A172 (cell line): ENCODE results near the gene ROPN1B. TPM values are rescaled to one million over a fixed set of nuclear protein-coding genes. Genes with fewer than 3 reads are reported as not detected.
"Not testable (repeated sequence)": the region's sequence is repeated elsewhere in the genome, so short reads cannot be mapped to it uniquely, and the experiment has no call there.

Source experiments
- DNase-seq: peaks from one replicate; pipeline ENCODE4 v3.0.0-alpha.2; 2015; ENCODE audit warnings: low spot score
- total RNA-seq: library from RNA; depleted of rRNA; stranded (reverse); fragments of >200 nt; shearing (Covaris generic); gene quantifications from 2 replicates; pipeline ENCODE4 v1.2.3, GENCODE V29; 2014; rRNA removed

ROPN1B gene
- total RNA-seq: not detected in 2 replicates

DNA sequence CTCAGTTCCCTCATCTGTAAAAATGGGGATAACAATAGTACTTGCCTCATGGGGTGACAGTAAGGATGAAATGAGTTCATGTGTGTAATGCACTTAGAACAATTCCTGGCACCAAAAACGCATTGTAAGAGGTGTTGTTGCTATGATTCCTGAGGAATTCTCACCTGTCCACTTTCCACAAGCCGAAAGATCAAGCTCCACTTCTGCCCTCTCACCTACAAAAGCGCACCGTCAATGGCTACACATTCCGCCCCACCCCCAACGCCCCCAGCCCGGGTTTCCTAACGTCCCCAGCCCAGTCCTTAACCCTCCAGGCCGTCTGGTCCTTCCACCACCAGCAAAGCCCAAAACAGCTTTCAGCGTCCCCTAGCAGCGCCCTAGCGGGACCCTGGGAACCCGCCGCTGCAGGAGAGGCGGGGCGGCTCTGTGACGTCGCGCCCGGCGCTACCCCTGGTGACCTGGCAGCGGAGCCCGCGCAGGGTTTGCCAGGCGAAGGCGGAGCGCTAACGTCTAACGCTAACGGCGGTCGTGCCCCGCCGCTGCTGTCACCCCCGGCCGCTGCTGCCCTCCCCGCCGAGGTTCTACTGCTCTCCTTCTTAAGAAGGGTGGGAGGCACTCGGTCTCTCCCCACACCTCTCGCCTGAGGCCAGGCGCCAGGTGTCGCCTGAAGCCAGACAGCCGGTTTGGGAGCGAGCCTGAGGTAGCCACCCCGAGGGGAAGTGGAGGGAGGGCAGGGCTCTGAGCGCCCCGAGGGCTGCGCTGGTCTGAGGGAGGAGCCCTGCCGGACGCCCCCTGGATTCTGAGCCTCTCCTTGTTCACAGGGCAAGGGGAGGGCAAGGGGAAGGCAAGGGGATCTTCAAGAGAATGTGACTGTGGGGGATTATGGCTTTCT, at the start of gene ROPN1B:
ROPN1B (plus strand) TSS at position 478 of the 892 bp plus-strand sequence. CDS start 2,877 bp downstream, outside the sequence.
- not testable (repeated sequence) for DNase-seq

DNA sequence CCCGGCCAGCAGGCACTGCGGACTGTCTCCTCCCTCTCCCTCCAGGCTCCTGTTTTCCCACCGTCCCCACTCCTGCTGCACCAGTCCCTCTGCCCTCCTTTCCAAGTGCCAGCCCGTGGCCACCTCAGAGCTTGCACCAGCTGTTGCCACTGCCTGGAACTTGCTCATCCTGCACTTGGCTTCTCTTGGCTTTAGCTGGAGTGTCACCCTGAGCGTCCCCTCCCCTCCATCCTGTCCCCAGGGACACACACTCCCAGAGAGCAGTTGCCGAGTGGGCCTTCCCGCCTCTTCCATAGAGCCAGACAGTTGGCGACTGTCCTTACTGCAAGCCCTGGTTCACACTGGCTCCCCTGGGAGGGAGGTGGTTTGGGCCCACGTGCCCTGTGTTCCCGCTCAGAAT, 48.8 kb upstream of the ROPN1B start:
- not testable (repeated sequence) for DNase-seq

DNA sequence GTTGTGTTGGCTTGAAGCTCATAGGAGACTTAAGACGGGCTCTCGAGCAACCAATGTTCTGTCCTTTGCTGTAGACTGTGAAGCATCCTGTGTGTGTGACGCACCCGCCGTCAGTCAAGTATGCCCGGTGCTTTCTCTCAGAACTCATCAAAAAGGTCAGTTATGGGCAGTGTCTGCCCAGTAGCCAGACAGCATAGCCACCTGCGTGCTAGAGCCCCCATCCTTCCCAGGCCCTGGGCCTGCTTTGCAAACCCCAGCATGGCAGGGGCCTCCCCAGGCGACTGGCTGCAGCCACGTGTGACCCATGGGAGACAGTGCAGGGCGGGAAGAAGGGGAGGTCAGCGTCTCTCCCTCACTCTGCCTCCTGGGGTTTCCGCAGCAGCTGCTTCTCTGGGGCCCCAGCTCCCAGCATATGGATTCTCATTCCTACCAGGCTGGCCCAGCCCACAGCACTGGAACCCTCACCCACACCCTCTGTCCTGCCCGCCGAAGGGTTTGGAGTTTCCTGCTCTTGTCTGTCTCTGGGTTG, 48.2 kb upstream of the ROPN1B start:
- DNase-seq: not testable (repeated sequence)

DNA sequence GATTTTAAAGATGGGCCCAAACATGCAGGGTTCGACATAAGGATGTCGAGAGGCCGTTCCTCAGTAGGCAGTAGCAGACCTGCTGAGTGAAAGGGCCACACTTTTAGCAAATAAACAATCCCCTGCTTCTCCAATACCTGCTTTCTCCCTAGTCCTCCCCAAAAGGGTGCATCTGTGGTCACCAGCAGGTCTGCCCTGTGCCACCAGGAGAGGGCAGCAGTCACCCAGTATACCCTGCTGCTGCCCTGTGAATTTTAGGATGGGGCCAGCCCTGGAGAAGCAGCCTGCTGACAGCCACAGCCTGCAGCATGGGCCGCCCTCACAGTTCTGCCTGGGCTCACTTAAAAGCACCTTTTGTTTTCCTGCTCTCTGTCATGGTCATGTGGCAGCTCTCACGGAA, 47.3 kb upstream of the ROPN1B start:
- peak; percentile 57 for DNase-seq

DNA sequence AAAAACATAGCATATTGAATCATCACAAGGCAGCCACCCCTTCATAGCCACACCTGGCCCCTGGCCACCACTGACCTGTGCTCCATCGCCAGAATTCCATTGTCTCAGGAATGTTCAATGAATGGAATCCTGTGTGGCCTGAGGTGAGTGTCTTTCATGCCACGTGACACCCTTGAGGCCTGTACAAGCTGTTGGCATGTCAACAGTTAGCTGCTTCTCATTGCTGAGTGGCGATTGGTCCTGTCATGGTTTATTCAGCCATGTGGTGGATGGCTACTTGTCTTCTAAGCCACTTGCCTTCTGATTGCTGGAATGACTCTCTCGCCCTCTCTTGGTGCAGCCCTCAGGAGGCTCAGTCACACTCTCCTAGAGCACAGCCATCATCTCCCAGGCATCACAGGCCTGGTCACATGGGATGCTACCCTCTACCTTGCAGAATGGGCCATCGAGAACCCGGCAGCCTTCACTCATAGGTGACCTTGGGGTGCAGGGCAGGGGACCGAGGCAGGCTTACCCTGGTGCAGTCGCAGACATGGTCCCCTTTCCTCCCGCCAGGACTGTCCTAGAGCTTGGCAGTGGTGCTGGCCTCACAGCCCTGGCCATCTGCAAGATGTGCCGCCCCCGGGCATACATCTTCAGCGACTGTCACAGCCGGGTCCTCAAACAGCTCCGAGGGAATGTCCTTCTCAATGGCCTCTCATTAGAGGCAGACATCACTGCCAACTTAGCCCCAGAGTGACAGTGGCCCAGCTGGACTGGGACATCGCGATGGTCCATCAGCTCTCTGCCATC, 45.5 kb upstream of the ROPN1B start:
- peak; percentile 83 for DNase-seq

DNA sequence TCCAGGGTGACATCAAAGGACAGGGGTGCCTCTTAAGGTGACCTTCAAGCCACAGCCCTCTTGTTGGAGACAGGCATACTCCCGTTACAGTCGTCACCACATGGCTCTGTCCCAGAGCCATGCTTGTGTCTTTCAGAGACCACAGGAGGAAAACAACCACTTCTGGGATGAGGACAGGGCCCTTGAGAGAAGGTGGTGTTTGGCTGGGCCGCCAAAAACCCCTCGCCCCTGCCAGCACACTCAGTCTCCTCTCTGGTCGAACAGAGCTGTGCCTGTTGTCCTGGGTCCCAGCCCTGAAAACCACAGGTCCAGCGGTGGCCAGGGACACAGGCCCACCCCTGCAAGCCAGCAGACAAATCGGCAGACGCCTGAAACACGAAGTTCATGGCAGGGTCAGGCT, 44.7 kb upstream of the ROPN1B start:
- not testable (repeated sequence) for DNase-seq

DNA sequence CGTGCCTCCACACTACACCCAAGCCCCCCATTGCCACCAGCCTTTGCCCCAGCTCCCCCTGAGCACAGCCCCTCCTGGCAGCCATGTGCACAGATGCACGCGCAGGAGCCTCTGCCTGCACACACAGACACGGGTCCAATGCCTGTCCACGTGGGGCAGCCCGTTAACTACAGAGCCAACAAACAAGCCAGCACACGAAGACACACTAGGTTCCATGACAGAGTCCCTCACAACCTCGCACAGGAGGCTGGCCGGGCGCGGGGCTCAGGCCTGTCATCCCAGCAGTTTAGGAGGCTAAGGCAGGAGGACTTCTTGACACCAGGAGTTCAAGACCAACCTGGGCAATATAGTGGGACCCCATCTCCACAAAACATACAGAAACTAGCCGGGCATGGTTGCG, 43.3 kb upstream of the ROPN1B start:
- DNase-seq: not testable (repeated sequence)

DNA sequence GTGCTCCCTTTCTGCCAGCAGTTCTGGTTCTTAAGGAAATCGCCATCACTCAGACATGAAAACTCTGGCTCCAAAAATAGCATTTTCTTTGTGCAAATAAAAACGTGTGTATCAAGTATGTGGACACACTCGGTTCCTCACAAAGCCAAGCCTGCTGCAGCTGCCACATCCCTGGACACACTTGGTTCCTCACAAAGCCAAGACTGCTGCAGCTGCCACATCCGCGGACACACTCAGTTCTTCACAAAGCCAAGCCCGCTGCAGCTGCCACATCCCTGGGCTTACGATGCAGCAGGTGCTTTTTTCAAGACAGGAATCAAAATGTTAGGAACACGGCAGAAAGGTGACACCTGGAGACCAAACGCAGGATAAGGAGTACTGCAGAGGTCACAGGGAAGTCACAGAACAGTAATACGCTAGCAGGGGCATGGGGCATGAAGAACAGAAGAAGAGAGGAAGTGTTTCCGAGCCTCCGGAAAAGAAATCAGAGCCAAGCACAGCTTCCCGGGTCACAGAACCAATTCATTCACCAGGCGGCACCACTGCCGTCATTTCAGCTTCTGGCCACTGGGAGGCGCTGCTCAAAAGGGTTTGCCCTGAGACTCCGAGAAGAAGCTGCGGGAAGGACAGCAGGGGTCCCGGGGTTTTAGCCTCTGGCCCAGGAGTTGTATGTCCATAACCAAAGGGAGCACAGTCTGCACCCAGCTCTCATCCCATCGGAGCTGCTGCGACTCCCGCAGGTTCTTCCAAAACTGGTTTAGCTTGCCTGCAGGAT, 40.0 kb upstream of the ROPN1B start:
- not testable (repeated sequence) for DNase-seq

DNA sequence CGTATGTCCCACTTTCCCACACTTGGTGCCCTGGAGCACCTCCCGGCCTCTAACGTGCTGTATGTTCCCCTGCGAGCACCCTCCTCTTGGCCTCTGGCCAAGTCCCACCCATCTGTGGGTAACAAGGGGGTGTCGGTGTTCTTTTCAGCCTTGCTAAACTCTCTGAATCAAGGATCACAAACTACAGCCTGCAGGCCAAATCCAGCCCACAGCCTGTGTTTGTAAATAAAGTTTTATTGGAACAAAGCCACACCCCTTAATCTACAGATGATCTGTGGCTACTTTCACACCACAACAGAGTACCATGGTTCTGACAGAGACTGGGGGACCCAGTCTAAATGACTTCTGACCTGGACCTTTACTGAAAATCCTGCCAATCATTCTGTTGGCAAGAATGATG, 39.2 kb upstream of the ROPN1B start:
- DNase-seq: not testable (repeated sequence)

DNA sequence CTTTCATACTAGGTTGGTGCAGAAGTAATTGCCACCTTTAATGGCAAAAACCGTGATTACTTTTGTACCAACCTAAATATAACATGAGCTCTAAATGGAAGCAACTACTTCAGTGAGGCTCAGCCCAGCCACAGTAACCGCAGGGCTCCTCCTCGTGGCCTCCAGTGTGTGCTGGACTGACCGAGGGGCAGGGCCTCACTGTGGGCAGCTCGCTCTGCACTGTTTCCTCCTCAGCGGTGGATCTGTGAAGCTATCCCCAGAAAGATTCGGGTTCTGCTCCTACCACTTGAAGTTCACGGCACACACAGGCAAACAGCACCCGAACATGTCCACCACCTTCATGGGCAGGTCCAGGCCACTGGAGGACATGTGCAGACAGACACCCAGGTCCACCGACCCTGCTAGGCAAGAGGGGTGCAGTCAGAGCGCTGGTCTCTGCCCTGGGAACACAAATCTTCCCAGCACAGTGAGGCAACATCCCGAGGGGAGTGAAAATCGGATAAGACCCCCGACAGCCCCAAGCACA, 37.6 kb upstream of the ROPN1B start:
- DNase-seq: not testable (repeated sequence)

DNA sequence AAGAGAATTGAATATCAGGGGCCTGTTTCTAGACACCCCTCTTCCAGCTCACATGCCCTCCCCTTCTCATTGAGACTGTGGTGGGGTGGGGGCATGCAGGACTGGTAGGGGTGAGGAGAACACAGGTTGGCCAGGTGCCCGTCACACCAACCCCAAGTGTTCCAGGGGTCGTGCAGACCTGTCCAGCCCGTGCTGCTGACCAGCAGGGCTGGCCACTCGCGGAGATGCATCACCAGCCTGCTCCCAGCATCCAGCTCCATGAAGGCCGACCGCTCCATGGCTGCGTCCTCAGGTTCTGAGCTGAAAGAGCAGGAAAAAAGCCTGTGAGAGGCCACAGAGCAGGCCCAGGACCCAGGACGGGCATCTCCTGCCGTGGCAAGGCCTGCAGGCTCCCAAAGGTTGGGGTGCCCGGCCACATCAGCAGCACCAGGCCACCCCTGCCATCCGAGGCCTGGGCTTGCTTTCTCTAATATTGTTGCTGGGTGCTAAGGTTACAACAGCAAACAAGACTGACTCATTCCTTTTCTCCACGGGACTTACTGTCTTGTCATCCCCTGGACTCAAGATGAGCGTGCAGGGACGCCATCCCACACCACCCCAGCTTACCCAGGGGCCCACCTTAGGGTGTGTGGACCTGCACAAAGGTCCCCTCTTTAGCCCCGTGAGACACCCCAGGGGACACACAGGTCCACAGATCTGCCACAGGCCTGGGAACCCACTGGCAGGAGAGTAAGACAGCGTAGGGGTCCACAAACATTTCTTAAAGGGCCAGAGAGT, 35.4 kb upstream of the ROPN1B start:
- DNase-seq: not testable (repeated sequence)

DNA sequence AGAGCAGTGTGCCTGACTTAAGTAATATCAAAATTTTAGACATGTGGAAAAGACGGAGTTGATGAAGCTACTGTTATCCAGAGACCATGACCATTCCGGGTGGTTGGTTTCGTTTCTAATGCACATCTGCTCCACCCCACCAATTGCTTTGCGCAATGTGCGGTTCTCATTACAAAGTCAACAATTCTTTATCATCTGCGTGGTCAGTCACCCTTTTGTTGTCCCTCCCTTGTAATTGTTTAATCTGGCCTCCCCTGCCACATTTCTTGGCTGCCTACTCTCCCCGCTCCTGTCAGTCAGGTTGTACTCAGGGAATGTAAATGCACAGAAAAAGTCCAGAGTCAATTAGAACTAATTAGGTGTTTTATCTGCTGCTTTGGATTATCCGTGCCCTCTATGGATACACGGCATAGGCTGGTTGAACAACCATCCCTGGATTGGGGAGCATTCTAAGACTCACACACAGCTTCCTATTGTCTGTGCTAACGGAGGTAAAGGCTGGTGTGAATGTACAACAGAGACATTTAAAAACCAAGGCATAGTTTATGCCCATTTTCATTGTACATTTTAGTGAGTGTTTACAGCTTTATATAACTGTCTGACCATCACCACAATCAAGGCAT, 33.6 kb upstream of the ROPN1B start:
- DNase-seq: not testable (repeated sequence)

DNA sequence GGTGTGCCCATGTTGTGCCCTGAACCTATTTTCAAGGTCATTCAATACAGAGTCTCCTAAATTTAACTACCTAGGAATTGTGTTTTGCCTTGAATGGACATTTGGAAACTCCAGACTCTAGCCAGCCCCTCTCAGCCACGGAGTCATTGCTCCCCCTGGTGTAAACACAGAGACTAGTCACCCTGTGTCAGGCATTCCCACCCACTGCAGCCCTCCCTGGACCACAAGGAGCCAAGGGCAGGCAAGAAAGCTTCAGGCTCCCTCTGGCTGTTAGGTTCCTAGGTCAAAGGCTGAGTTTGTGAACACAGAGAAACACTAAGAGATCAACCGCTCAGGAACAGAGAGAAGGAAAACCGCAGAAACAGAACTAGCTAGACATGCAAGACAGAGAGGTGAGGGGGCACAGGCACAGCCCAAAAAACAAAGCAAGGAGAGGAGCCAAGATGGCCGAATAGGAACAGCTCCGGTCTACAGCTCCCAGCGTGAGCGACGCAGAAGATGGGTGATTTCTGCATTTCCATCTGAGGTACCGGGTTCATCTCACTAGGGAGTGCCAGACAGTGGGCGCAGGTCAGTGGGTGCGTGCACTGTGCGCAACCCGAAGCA, 32.7 kb upstream of the ROPN1B start:
- peak; percentile 13 for DNase-seq

DNA sequence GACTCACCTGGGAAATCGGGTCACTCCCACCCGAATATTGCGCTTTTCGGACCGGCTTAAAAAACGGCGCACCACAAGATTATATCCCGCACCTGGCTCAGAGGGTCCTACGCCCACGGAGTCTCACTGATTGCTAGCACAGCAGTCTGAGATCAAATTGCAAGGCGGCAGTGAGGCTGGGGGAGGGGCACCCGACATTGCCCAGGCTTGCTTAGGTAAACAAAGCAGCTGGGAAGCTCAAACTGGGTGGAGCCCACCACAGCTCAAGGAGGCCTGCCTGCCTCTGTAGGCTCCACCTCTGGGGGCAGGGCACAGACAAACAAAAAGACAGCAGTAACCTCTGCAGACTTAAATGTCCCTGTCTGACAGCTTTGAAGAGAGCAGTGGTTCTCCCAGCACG, 32.1 kb upstream of the ROPN1B start:
- not testable (repeated sequence) for DNase-seq

DNA sequence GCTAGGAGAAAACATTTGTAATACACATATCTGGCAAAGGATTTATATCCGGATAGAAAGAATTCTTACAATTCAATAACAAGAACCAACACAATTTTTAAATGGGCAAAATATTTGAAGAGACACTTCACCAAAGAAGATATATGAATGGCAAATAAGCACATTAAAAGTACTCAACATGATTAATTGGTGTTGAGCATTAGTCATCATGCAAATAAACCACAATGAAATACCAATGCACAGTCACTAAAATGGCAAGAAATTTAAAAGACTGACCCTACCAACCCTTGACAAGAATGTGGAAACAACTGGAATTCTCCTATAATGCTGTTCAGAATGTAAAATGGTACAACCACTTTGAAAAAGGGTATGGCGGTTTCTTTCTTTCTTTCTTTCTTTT, 21.2 kb upstream of the ROPN1B start:
- DNase-seq: peak; percentile 29

DNA sequence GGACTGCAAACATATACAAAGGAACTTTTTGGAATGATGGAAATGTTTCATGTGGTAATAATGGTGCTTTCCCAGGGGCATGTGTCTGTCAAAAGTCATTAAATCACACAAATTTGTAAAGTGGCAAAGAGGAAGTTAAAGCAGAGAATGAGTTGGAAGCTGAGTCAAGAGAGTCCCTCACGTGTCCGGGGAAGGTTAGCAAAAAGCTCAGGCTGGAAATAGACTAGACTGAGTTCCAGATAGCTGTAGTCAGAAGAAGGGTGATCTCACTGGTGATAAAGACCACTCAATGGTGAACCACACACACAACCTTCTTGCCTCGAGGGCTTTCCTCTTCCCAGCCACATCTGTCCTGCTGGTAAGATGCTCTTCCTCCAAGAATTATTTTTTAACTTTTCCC, 20.1 kb upstream of the ROPN1B start:
- peak; percentile 35 for DNase-seq

DNA sequence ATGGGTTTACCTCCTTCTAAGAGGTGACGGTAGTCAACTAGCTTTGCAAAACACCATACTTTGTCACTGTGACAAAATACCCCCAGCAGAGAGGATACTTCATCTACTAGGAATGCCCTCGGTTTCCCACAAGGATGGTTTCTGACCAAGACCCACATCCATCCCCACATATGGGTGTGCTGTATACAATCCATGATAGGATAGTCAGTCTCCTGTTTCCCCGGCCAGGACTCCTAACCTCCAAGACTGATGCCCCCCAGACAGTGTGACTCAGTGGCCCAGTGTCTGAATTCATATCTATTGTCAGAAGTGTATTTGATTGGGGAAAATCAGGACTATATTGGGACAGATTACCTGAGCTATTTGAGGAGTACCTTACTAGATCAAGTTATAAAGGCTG, 17.8 kb upstream of the ROPN1B start:
- not testable (repeated sequence) for DNase-seq

DNA sequence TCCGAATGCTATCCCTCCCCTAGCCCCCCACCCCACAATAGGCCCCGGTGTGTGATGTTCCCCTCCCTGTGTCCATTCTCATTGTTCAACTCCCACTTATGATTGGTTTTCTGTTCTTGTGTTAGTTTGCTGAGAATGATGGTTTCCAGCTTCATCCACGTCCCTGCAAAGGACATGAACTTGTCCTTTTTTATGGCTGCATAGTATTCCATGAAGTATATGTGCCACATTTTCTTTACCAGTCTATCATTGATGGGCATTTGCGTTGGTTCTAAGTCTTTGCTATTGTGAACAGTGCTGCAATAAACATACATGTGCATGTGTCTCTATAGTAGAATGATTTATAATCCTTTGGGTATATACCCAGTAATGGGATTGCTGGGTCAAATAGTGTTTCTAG, 12.0 kb upstream of the ROPN1B start:
- DNase-seq: not testable (repeated sequence)

DNA sequence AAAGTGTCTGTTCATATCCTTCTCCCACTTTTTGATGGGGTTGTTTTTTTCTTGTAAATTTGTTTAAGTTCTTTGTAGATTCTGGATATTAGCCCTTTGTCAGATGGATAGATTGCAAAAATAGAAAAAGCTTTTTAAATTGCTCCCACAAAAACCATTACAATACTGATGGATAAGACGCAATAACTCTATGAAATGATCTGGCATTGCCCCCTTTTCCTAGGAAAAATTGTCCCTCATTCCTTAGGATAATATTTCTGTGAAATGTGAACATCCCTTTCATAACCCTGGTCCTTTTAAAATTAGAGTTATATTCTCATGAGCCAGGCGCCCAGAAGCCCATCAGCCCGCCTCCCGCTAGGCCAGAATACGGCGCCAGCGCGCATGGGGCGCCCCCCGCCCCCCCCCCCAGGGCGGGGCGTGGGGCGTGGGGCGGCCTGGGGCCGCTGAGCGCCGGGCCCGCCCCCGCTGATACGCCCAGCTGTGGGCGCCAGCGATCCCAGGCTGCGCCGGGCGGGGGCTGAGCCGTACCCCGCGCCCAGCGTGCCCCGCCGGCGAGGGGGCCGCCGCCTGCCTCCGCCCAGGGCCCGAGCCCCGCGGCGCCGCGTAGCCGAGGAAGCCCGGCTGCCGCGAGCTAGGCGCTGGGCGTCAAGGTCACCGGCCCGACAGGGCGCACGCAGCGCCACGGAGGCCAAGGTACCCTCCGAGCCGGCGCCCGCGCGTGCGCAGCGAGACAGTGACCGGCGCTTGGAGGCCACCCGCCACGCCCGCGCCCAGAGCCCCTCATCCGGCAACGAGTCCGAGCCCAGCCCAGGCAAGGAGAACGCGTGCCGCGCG, 11.1 kb upstream of the ROPN1B start:
- no peak for DNase-seq
